Measurements from ENCODE around the gene ZNF207.
A peak's percentile ranks its signal among the peaks of the same experiment; 100 is the strongest.

ZNF207 gene

DNA sequence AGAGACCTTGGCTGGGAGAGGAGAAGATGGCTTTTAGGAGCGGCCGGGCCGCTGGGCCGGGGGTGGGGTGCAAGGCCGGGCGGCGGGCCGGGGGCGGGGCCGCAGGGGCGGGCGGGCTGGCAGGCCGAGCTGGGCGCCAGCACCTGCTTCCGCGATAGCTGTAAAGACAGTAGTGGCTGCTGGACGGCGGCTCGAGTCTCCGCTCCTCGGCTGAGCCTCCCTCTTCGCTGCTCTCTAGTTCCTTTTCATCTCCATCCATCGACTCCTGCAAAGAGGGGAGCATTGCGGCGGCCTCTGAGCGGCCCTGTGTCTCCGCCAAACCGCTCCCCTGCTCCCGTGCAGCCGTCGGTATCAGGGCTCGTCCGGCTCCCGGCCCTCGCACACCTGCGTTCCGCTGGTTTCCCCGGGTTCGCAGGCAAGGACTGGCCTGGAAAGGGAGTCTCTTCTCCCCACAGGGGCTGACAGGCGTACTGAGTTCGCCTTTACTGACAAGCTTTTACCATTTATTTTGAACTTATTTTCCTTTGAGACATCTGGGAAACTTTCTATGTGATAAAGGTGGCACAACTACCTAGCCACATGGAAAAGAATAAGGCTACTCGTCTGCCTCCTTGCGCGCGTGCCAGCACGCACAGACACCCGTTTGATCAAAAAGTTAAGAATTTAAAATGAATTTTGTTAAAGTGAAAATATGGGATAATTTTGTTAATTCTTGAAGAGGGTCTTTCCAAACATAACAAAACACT is 7.9 kb upstream of the ZNF207 start, which contains the start of gene C17orf75 (continued):
- TF ChIP-seq, protein P1, sequence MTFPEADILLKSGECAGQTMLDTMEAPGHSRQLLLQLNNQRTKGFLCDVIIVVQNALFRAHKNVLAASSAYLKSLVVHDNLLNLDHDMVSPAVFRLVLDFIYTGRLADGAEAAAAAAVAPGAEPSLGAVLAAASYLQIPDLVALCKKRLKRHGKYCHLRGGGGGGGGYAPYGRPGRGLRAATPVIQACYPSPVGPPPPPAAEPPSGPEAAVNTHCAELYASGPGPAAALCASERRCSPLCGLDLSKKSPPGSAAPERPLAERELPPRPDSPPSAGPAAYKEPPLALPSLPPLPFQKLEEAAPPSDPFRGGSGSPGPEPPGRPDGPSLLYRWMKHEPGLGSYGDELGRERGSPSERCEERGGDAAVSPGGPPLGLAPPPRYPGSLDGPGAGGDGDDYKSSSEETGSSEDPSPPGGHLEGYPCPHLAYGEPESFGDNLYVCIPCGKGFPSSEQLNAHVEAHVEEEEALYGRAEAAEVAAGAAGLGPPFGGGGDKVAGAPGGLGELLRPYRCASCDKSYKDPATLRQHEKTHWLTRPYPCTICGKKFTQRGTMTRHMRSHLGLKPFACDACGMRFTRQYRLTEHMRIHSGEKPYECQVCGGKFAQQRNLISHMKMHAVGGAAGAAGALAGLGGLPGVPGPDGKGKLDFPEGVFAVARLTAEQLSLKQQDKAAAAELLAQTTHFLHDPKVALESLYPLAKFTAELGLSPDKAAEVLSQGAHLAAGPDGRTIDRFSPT (tag by site-specific recombination; IDR thresholded peaks at IDR 0.05): no peak
- 0 out of 2 replicates have a peak, but pooled peaks have one; percentile 4 for TF ChIP-seq ZNF677 (tag by site-specific recombination; IDR thresholded peaks at IDR 0.05)
- no peak for TF ChIP-seq SCRT2 (tag by site-specific recombination; IDR thresholded peaks at IDR 0.05)
- TF ChIP-seq ZNF266 (tag by site-specific recombination; IDR thresholded peaks at IDR 0.05; ENCODE audit: low read depth): no peak
- no peak for TF ChIP-seq ZNF426 (tag by site-specific recombination; IDR thresholded peaks at IDR 0.05)
- TF ChIP-seq, protein P2, sequence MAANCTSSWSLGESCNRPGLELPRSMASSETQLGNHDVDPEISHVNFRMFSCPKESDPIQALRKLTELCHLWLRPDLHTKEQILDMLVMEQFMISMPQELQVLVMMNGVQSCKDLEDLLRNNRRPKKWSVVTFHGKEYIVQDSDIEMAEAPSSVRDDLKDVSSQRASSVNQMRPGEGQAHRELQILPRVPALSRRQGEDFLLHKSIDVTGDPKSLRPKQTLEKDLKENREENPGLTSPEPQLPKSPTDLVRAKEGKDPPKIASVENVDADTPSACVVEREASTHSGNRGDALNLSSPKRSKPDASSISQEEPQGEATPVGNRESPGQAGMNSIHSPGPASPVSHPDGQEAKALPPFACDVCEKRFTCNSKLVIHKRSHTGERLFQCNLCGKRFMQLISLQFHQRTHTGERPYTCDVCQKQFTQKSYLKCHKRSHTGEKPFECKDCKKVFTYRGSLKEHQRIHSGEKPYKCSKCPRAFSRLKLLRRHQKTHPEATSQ (tag by site-specific recombination; IDR thresholded peaks at IDR 0.05): peak; percentile 99
- TF ChIP-seq, protein P3, sequence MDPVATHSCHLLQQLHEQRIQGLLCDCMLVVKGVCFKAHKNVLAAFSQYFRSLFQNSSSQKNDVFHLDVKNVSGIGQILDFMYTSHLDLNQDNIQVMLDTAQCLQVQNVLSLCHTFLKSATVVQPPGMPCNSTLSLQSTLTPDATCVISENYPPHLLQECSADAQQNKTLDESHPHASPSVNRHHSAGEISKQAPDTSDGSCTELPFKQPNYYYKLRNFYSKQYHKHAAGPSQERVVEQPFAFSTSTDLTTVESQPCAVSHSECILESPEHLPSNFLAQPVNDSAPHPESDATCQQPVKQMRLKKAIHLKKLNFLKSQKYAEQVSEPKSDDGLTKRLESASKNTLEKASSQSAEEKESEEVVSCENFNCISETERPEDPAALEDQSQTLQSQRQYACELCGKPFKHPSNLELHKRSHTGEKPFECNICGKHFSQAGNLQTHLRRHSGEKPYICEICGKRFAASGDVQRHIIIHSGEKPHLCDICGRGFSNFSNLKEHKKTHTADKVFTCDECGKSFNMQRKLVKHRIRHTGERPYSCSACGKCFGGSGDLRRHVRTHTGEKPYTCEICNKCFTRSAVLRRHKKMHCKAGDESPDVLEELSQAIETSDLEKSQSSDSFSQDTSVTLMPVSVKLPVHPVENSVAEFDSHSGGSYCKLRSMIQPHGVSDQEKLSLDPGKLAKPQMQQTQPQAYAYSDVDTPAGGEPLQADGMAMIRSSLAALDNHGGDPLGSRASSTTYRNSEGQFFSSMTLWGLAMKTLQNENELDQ (tag by site-specific recombination; IDR thresholded peaks at IDR 0.05; ENCODE audit: low read depth): no peak
- TF ChIP-seq ZNF555 (tag by site-specific recombination; conservative IDR thresholded peaks at IDR 0.05): no peak
- TF ChIP-seq, protein P4, sequence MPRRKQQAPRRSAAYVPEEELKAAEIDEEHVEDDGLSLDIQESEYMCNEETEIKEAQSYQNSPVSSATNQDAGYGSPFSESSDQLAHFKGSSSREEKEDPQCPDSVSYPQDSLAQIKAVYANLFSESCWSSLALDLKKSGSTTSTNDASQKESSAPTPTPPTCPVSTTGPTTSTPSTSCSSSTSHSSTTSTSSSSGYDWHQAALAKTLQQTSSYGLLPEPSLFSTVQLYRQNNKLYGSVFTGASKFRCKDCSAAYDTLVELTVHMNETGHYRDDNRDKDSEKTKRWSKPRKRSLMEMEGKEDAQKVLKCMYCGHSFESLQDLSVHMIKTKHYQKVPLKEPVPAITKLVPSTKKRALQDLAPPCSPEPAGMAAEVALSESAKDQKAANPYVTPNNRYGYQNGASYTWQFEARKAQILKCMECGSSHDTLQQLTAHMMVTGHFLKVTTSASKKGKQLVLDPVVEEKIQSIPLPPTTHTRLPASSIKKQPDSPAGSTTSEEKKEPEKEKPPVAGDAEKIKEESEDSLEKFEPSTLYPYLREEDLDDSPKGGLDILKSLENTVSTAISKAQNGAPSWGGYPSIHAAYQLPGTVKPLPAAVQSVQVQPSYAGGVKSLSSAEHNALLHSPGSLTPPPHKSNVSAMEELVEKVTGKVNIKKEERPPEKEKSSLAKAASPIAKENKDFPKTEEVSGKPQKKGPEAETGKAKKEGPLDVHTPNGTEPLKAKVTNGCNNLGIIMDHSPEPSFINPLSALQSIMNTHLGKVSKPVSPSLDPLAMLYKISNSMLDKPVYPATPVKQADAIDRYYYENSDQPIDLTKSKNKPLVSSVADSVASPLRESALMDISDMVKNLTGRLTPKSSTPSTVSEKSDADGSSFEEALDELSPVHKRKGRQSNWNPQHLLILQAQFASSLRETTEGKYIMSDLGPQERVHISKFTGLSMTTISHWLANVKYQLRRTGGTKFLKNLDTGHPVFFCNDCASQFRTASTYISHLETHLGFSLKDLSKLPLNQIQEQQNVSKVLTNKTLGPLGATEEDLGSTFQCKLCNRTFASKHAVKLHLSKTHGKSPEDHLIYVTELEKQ (tag by site-specific recombination; IDR thresholded peaks at IDR 0.05; ENCODE audit: borderline replicate concordance): peak; percentile 72; the same call in 1 of the 2 replicates
- TF ChIP-seq, protein P5, sequence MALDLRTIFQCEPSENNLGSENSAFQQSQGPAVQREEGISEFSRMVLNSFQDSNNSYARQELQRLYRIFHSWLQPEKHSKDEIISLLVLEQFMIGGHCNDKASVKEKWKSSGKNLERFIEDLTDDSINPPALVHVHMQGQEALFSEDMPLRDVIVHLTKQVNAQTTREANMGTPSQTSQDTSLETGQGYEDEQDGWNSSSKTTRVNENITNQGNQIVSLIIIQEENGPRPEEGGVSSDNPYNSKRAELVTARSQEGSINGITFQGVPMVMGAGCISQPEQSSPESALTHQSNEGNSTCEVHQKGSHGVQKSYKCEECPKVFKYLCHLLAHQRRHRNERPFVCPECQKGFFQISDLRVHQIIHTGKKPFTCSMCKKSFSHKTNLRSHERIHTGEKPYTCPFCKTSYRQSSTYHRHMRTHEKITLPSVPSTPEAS (tag by site-specific recombination; IDR thresholded peaks at IDR 0.05): peak; percentile 72
- TF ChIP-seq, protein P6, sequence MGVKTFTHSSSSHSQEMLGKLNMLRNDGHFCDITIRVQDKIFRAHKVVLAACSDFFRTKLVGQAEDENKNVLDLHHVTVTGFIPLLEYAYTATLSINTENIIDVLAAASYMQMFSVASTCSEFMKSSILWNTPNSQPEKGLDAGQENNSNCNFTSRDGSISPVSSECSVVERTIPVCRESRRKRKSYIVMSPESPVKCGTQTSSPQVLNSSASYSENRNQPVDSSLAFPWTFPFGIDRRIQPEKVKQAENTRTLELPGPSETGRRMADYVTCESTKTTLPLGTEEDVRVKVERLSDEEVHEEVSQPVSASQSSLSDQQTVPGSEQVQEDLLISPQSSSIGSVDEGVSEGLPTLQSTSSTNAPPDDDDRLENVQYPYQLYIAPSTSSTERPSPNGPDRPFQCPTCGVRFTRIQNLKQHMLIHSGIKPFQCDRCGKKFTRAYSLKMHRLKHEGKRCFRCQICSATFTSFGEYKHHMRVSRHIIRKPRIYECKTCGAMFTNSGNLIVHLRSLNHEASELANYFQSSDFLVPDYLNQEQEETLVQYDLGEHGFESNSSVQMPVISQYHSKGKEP (tag by site-specific recombination; IDR thresholded peaks at IDR 0.05): peak; percentile 71
- TF ChIP-seq GLIS2 (tag by site-specific recombination; IDR thresholded peaks at IDR 0.05): no peak; the same call in 1 of the 2 replicates
- TF ChIP-seq ZNF274 (IDR thresholded peaks at IDR 0.05; ENCODE audit: low read length): no peak
- no peak for TF ChIP-seq ZNF274 (tag by site-specific recombination; IDR thresholded peaks at IDR 0.05; ENCODE audit: borderline replicate concordance)
- TF ChIP-seq MZF1 (tag by site-specific recombination; IDR thresholded peaks at IDR 0.05; ENCODE audit: borderline replicate concordance): peak; percentile 60; the same call in 1 of the 2 replicates
- peak; percentile 86 for TF ChIP-seq ZNF76 (tag by site-specific recombination; IDR thresholded peaks at IDR 0.05; ENCODE audit: borderline replicate concordance, low read depth)
- TF ChIP-seq ZNF341 (tag by site-specific recombination; IDR thresholded peaks at IDR 0.05; ENCODE audit: low read depth): peak; percentile 41
- peak; percentile 88 for TF ChIP-seq ZNF184 (tag by site-specific recombination; IDR thresholded peaks at IDR 0.05)
- no peak for TF ChIP-seq ZNF311 (tag by site-specific recombination; IDR thresholded peaks at IDR 0.05; ENCODE audit: borderline replicate concordance)
- TF ChIP-seq, protein P7, sequence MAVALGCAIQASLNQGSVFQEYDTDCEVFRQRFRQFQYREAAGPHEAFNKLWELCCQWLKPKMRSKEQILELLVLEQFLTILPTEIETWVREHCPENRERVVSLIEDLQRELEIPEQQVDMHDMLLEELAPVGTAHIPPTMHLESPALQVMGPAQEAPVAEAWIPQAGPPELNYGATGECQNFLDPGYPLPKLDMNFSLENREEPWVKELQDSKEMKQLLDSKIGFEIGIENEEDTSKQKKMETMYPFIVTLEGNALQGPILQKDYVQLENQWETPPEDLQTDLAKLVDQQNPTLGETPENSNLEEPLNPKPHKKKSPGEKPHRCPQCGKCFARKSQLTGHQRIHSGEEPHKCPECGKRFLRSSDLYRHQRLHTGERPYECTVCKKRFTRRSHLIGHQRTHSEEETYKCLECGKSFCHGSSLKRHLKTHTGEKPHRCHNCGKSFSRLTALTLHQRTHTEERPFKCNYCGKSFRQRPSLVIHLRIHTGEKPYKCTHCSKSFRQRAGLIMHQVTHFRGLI (tag by site-specific recombination; IDR thresholded peaks at IDR 0.05): no peak
- TF ChIP-seq ZNF558 (tag by site-specific recombination; IDR thresholded peaks at IDR 0.05): peak; percentile 64; the same call in 1 of the 2 replicates
- TF ChIP-seq ZSCAN30 (tag by site-specific recombination; IDR thresholded peaks at IDR 0.05): peak; percentile 99
